Ishikawa (cell line): Measurements from ENCODE around the gene TMEM37.

Source experiments
- CEBPB ChIP-seq: IDR thresholded peaks from 2 replicates; pipeline ENCODE4 v1.6.1; 2012
- CREB1 ChIP-seq: IDR thresholded peaks from 2 replicates; pipeline ENCODE4 v1.6.1; 2012; ENCODE audit warnings: low read depth
- EGR1 ChIP-seq: IDR thresholded peaks from 2 replicates; pipeline ENCODE4 v1.6.1; 2012
- EP300 ChIP-seq: IDR thresholded peaks from 2 replicates; pipeline ENCODE4 v1.6.1; 2012; ENCODE audit warnings: borderline replicate concordance
- FOXM1 ChIP-seq: IDR thresholded peaks from 2 replicates; pipeline ENCODE4 v1.6.1; 2012; ENCODE audit warnings: low read depth, borderline replicate concordance
- MAX ChIP-seq: IDR thresholded peaks from 2 replicates; pipeline ENCODE4 v1.6.1; 2012
- NFIC ChIP-seq: IDR thresholded peaks from 2 replicates; pipeline ENCODE4 v1.6.1; 2012
- RAD21 ChIP-seq: IDR thresholded peaks from 2 replicates; pipeline ENCODE4 v1.6.1; 2012; ENCODE audit warnings: low read depth
- REST ChIP-seq: IDR thresholded peaks from 2 replicates; pipeline ENCODE4 v1.6.1; 2012; ENCODE audit warnings: low read depth, mild to moderate bottlenecking
- TAF1 ChIP-seq: IDR thresholded peaks from 2 replicates; pipeline ENCODE4 v1.6.1; 2012; ENCODE audit warnings: low read depth, mild to moderate bottlenecking
- TCF12 ChIP-seq: IDR thresholded peaks from 2 replicates; pipeline ENCODE4 v1.6.1; 2012; ENCODE audit warnings: low read depth
- TEAD4 ChIP-seq: IDR thresholded peaks from 2 replicates; pipeline ENCODE4 v1.6.1; 2012
- USF1 ChIP-seq: IDR thresholded peaks from 2 replicates; pipeline ENCODE4 v1.6.1; 2012
- YY1 ChIP-seq: IDR thresholded peaks from 2 replicates; pipeline ENCODE4 v1.6.1; 2012; ENCODE audit warnings: low read depth
- ZBTB7A ChIP-seq: IDR thresholded peaks from 2 replicates; pipeline ENCODE4 v1.6.1; 2012; ENCODE audit warnings: low read depth

The TMEM37 gene

GRCh38 chr2:119431155-119431975 is at the start of gene TMEM37:
Gene TMEM37 (plus strand): TSS chr2:119431854. CDS start chr2:119431904, 50 bp downstream.
- TF ChIP-seq FOXM1 (no peak), REST (no peak), EP300 (0 out of 2 replicates have a peak, but pooled peaks have one; percentile 20), NFIC (0 out of 2 replicates have a peak, but pooled peaks have one; percentile 39)

- no peak for TF ChIP-seq TCF12
- TF ChIP-seq ZBTB7A, result no peak
- no peak for TF ChIP-seq CREB1
- TF ChIP-seq EGR1, result no peak
- no peak for TF ChIP-seq EP300
- TF ChIP-seq USF1, result no peak
- TF ChIP-seq YY1, result no peak
- TF ChIP-seq FOXM1, result no peak
- no peak for TF ChIP-seq RAD21
- no peak for TF ChIP-seq NFIC
- TF ChIP-seq TAF1, result no peak
- TF ChIP-seq CEBPB, result no peak
- TF ChIP-seq TEAD4, result no peak
- no peak for TF ChIP-seq REST
- TF ChIP-seq MAX, result no peak
Observed at GRCh38 chr2:119383410-119384140, 48.1 kb upstream of the TMEM37 start.

- TF ChIP-seq MAX (no peak), YY1 (no peak), CREB1 (no peak)
Observed at GRCh38 chr2:119384971-119385370, 46.7 kb upstream of the TMEM37 start.

GRCh38 chr2:119385466-119385865 is 46.2 kb upstream of the TMEM37 start:
- TF ChIP-seq CEBPB (no peak), CREB1 (no peak)

- TF ChIP-seq FOXM1 (no peak), CEBPB (no peak), EGR1 (no peak), YY1 (no peak), RAD21 (no peak), USF1 (no peak), TCF12 (no peak), ZBTB7A (no peak), EP300 (no peak), MAX (no peak), TEAD4 (no peak), CREB1 (no peak)
Observed at GRCh38 chr2:119387381-119388129, 44.1 kb upstream of the TMEM37 start.
